ENCODE measurements around the gene ILRUN. TPM values are rescaled to one million over a fixed set of nuclear protein-coding genes. Genes with fewer than 3 reads are reported as not detected.
"Not testable (repeated sequence)": the region's sequence is repeated elsewhere in the genome, so short reads cannot be mapped to it uniquely, and the experiment has no call there.

Gene ILRUN
- total RNA-seq, 4 donors from 2014 or later: 52.8 to 82.3 (median 73.9) TPM

- Histone ChIP-seq H3K4me1 (peaks cover 0 to 26% (median 14%) of the 10 kb centered on the region in 4 donors), H3K27ac (no peak overlapping the region), H3K36me3 (no peaks in the 10 kb centered on the region), H3K9me3 (no peaks in the 10 kb centered on the region), H3K27me3 (no peaks in the 10 kb centered on the region), H3K4me3 (no peak overlapping the region)
- no peak for TF ChIP-seq CTCF (IDR thresholded peaks at IDR 0.05)
- no peak for TF ChIP-seq POLR2A (IDR thresholded peaks at IDR 0.05)
- no peak for DNase-seq
Observed at GRCh38 chr6:34661357-34661756, 35.2 kb downstream of the ILRUN start.

- DNase-seq: no peak
- H3K9me3 ChIP-seq: no peaks in the 10 kb centered on the region
- H3K4me3 ChIP-seq: no peak overlapping the region
- no peaks in the 10 kb centered on the region for H3K27me3 ChIP-seq
- peaks cover 0 to 37% (median 14%) of the 10 kb centered on the region in 4 donors for H3K4me1 ChIP-seq
- H3K36me3 ChIP-seq: peaks cover 0 to 5% (median 0%) of the 10 kb centered on the region in 3 donors
- peak overlapping the region; percentile 49 to 84 (median 74) for H3K27ac ChIP-seq
- TF ChIP-seq CTCF (IDR thresholded peaks at IDR 0.05) (no peak), POLR2A (IDR thresholded peaks at IDR 0.05) (no peak)
Observed at GRCh38 chr6:34658605-34659265, 37.8 kb downstream of the ILRUN start.

- H3K9me3 ChIP-seq, H3K4me3 ChIP-seq: not testable (repeated sequence)
Observed at GRCh38 chr6:34657979-34658480, 38.5 kb downstream of the ILRUN start.

GRCh38 chr6:34657307-34657978 is 39.1 kb downstream of the ILRUN start:
- Histone ChIP-seq H3K4me3 (peak overlapping the region; percentile 4 to 47 (median 32)), H3K36me3 (peaks cover 0 to 12% (median 0%) of the 10 kb centered on the region in 3 donors), H3K9me3 (no peaks in the 10 kb centered on the region), H3K27me3 (no peaks in the 10 kb centered on the region), H3K4me1 (peaks cover 0 to 37% (median 14%) of the 10 kb centered on the region in 4 donors), H3K27ac (peak overlapping the region; percentile 71 to 95 (median 80))
- TF ChIP-seq CTCF (IDR thresholded peaks at IDR 0.05) (no peak), POLR2A (IDR thresholded peaks at IDR 0.05) (no peak)
- DNase-seq: peak in 1 of 3 donors; percentile 73

More at GRCh38 chr6:34657979-34658480, 38.5 kb downstream of the ILRUN start:
- Histone ChIP-seq H3K36me3 (peaks cover 0 to 12% (median 0%) of the 10 kb centered on the region in 3 donors), H3K4me1 (peaks cover 0 to 37% (median 14%) of the 10 kb centered on the region in 4 donors), H3K27ac (peak overlapping the region; percentile 71 to 95 (median 80))
- DNase-seq, H3K27me3 ChIP-seq: not testable (repeated sequence)

GRCh38 chr6:34657037-34657306 is 39.6 kb downstream of the ILRUN start:
- TF ChIP-seq POLR2A (IDR thresholded peaks at IDR 0.05): no peak
- no peak for TF ChIP-seq CTCF (IDR thresholded peaks at IDR 0.05)
- no peaks in the 10 kb centered on the region for H3K27me3 ChIP-seq
- no peak for DNase-seq
- H3K36me3 ChIP-seq: peaks cover 0 to 12% (median 0%) of the 10 kb centered on the region in 3 donors
- no peaks in the 10 kb centered on the region for H3K9me3 ChIP-seq
- H3K27ac ChIP-seq: peak overlapping the region; percentile 71 to 95 (median 80)
- H3K4me3 ChIP-seq: peak overlapping the region; percentile 4 to 47 (median 32)
- peaks cover 0 to 37% (median 14%) of the 10 kb centered on the region in 4 donors for H3K4me1 ChIP-seq
